ENCODE results near the gene ZC3H12C.

DNA sequence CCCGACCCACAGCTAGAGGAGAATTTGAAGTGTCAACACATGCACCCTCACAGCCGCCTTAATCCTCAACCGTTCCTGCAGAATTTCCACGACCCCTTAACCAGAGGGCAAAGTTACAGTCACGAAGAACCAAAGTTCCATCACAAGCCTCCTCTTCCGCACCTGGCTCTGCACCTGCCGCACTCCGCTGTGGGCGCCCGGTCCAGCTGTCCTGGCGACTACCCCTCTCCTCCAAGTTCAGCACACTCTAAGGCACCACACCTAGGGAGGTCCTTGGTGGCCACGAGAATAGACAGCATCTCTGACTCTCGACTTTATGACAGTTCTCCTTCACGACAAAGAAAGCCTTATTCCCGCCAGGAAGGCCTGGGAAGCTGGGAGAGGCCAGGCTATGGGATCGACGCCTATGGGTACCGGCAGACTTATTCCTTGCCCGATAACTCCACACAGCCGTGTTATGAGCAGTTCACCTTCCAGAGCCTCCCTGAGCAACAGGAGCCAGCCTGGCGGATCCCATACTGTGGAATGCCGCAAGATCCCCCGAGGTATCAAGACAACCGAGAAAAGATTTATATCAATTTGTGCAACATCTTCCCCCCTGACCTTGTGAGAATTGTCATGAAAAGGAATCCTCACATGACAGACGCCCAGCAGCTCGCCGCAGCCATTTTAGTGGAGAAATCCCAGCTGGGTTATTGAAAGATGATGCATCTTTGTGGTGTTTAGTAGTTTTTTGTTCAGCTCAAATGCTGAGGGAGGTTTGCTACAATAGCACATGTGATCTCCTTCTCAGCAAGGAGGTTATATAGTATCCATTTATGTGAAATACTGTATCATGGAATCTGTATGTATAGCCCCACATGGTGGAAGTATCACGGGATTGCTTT is 72.1 kb downstream of the ZC3H12C start:
- no peak for TF ChIP-seq GATA2 (IDR thresholded peaks at IDR 0.05; ENCODE audit: low read depth, low read length)
- TF ChIP-seq GATA3 (IDR thresholded peaks at IDR 0.05; ENCODE audit: low read depth, low read length): no peak
